IPS-18c (cell line): ENCODE results near the gene RGS19.

ENCODE experiments used
- H3K4me3 ChIP-seq: 2 replicates; pipeline ENCODE4 v1.7.0; 2013; ENCODE audit warnings: low read depth, mild to moderate bottlenecking, low read length, moderate library complexity; ENCODE audit not compliant: insufficient read depth
- H3K9me3 ChIP-seq: one replicate; pipeline ENCODE4 v1.6.1; 2013; ENCODE audit warnings: mild to moderate bottlenecking, low read length, moderate library complexity; ENCODE audit not compliant: control insufficient read depth, insufficient read depth

The RGS19 gene

DNA sequence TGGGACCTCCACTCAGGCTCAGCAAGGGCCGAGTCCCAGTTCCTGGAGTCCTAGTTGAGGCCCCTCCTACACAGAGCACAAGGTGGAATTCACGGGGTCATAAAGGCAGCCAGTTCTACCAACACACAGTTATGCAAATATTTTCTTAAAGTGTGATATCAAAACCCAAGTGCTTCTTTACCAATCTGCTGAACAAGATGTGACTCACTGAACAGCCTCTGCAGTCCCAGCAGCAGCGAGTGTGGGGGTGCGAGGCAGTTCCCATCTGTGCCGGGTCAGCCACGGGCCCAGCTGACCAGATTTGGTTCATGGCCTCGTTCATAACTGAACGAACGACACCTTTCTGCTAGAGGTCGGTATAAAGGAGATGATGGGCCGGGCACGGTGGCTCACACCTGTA is 20.8 kb downstream of the RGS19 start:
- Histone ChIP-seq H3K4me3 (no peak overlapping the region), H3K9me3 (no peaks in the 10 kb centered on the region)

GRCh38 chr20:64057628-64058498 is 21.5 kb downstream of the RGS19 start:
- Histone ChIP-seq H3K9me3 (no peaks in the 10 kb centered on the region), H3K4me3 (no peak overlapping the region)

DNA sequence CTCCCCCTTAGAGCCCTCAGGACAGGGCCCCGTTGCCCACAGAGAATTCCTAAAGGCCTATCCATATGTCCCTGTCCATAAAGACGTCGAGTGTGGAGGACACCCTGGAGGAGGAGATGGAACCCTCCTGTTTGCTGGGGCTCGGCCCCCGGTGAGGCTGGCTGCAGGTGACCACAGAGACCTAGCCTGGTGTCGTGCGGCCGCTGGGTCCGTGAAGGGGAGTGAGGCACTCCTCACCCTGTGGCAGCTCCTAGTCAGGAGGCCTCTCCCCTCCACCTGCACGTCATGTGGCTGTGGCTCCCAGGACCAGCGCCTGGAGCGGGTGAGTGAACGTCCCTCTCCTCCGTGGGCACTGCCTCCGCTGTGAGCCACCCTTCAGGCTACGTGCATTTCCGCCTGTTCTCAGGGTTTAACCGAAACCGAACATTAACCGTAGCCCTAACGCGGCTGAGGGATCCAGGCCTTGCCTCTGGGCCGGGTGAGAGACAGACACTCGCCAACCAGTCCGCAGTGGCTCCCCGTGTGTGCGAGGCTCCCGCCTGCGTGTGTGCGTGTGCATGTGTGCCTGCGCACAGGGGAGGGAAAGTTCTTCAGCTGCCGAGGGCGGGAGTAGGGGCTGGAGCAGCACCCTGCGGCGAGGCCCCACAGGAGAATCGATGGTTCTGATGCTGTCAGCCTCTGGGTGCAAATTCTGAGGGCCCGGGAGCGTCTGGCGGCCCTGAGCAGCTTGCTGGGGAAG is 22.3 kb downstream of the RGS19 start:
- Histone ChIP-seq H3K9me3 (no peaks in the 10 kb centered on the region), H3K4me3 (no peak overlapping the region)

GRCh38 chr20:64056639-64056888 is 22.8 kb downstream of the RGS19 start:
- Histone ChIP-seq H3K4me3 (no peak overlapping the region), H3K9me3 (no peaks in the 10 kb centered on the region)

DNA sequence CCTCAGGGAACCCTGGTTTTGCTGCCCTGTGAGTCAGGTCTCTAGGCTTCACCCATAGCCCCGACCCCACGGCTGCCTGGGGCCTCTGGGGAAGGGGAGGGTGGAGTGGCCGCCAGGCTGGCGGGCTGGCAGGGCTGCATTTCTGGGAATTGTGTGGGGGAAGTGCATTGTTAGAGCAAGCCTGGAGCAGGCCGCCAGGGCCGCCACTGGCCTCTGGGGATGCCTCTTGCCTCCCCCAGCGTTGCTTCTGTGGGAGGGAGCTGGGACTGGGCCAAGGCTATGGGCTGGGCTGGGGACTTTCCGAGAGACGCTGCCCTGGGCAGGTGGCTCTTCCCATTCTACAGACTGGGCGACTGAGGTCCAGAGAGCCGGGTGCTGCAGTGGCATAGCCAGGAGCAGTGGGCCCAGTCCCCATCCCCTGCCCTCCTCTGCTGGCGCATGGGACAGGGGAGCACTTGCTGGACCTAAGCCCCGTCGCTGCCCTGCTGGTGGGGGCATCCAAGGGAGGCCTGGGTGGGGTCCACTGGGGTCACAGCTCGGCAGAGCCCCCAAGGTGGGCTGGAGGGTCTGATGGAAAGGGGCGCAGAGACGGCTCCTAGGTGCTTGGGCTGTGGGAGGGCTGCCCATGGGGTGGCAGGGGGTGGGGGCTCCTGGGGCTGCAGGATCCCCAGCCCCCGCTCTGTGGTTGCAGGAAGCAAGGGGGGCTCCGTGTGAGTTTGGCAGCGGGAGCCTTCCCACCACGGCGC is 23.3 kb downstream of the RGS19 start:
- no peaks in the 10 kb centered on the region for H3K9me3 ChIP-seq
- H3K4me3 ChIP-seq, result no peak overlapping the region

DNA sequence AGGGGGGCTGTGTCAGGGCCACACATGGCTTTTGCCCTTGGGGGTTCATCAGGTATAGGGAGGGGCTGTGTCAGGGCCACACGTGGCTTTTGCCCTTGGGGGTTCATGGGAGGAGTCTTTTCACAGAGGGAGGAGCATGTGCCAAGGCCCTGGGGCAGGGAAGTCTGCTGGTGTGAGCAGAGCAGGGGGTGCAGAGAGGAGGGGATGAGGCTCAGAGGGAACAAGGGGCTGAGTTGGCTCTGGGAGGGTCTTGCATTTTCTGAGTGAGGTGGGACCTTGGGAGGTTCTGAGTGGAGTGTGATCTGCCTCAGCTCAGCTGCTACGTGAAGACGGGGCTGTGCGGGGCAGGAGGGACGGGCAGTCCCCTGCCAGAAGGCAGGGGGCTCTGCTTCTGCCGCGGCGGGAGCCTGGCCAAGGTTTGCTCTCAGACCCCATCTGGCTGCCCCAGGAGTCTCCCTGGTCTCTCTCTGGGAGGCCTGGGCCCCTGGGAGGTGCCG is 23.9 kb downstream of the RGS19 start:
- H3K4me3 ChIP-seq, result no peak overlapping the region
- H3K9me3 ChIP-seq, result no peaks in the 10 kb centered on the region

GRCh38 chr20:64053841-64054661 is 25.3 kb downstream of the RGS19 start:
- Histone ChIP-seq H3K4me3 (no peak overlapping the region), H3K9me3 (no peaks in the 10 kb centered on the region)

GRCh38 chr20:64052987-64053840 is 26.1 kb downstream of the RGS19 start:
- H3K9me3 ChIP-seq, result peaks cover under 1% of the 10 kb centered on the region
- H3K4me3 ChIP-seq, result no peak overlapping the region

GRCh38 chr20:64052326-64052722 is 27.0 kb downstream of the RGS19 start:
- peaks cover 2% of the 10 kb centered on the region for H3K9me3 ChIP-seq
- H3K4me3 ChIP-seq, result no peak overlapping the region

DNA sequence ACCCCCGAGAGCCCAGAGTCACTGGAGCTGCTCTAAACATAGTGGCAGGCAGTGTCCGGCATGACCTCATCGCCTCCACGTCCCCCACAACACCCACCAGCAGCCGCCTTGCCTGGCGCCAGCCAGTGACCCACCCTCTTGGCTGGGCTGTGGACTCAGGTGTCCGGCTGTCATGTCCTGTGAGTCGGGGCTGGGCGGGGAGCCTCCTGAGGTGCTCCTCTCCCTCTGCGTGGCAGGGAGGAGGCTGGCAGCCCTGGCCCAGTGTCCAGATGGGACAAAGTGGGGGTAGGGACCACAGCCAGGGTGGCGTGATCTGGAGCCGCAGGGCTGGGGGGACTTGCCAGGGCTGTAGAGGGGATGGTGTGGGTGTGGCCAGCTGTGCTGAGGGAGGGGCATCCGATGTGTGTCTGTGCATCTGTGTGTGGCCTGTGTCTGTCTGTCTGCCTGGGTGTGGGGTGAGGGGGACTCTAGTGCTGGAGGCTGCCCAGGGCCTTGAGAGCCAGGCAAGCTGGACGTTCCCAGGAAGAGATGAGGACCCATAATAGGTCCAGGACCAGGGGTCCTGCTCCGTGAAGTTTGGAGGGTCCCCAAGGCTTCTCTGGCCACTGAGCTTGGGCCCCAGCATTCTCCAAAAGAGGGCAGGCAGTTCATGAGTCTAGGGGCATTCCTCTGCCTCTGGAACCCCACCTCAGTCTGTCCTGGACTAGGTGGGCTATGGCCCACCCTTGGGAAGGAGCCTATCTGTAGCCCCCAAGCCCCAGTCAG is 27.6 kb downstream of the RGS19 start:
- Histone ChIP-seq H3K9me3 (peaks cover 2% of the 10 kb centered on the region), H3K4me3 (no peak overlapping the region)

DNA sequence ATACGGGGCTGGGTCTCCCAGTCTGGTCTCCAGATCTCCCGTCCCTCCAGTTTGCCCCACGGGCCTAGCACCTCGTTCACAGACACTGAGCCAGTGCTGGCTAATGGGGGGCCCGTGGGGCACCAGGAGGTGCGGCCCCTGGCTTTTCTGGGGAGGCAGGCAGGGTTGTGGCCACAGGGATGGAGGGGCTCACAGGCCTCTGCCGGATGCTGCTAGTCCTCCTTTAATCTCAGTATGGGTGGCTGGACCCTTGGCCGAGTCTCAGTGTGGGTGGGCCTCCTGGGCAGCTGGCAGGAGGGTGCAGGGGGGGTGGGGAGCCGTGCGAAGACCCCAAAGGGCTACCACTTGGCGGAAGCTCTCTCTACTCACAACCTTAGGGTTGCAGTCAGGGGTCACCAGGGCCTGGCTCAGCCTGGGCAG is 28.3 kb downstream of the RGS19 start:
- Histone ChIP-seq H3K9me3 (peaks cover 2% of the 10 kb centered on the region), H3K4me3 (no peak overlapping the region)

- peaks cover 2% of the 10 kb centered on the region for H3K9me3 ChIP-seq
- H3K4me3 ChIP-seq, result no peak overlapping the region
Measured at GRCh38 chr20:64050261-64051032, 28.9 kb downstream of the RGS19 start.

GRCh38 chr20:64049878-64050260 is 29.4 kb downstream of the RGS19 start:
- Histone ChIP-seq H3K9me3 (peaks cover 2% of the 10 kb centered on the region), H3K4me3 (no peak overlapping the region)

DNA sequence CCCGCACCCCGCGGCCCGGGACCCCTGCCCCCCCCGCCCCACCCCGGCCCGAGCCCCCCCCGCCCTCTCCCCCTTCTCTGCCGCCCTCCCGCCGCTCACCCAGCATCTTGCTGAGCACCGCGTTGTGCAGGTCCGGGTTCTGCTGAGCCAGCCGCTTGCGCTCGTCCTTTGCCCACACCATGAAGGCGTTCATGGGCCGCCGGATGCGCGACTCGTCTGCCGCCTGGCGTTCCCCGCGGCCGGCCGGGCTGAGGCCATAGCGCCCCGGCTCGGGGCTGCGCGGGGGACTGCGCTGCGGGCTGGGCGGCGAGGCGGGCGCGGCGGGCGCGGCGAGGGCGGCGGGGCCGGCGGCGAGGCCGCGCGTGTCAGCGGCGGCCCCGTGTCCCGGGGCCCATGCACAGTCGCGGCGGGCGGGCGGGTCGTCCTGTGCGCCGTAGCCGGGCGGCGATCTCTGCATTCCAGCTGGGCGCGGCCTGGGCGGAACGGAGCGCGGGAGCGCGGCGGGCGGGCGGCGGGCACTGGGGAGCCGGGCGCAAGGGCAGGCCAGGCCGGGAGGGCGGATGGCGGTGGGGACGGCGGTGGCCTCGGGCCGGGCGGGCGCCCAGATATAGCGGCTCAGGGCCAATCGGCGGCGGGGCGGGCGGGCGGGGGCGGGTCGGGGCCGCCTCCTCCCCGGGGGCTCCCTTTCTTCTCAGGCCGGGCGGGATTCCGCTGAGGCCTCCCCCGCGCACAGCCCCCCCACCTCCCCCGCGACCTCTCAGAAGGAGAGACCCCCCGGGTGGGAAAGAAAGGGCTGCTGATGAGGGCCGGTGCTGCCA is 30.0 kb downstream of the RGS19 start, which contains the start of gene SOX18:
Gene SOX18, minus strand, starts transcription at position 580 of the 818 bp plus-strand sequence. Its CDS starts 123 bp downstream, at position 457.
- Histone ChIP-seq H3K9me3 (peaks cover 2% of the 10 kb centered on the region), H3K4me3 (peak within 1 kb of the TSS; percentile 38)
